Inflammatory macrophage treated with lipopolysaccharide for 4 hours (primary cell): ENCODE measurements around the gene AP1S1.
"Not testable (repeated sequence)": the region's sequence is repeated elsewhere in the genome, so short reads cannot be mapped to it uniquely, and the experiment has no call there.

ENCODE experiments used
- DNase-seq: peaks from one replicate; pipeline ENCODE4 v3.0.0-alpha.2; 2020

AP1S1 gene

DNA sequence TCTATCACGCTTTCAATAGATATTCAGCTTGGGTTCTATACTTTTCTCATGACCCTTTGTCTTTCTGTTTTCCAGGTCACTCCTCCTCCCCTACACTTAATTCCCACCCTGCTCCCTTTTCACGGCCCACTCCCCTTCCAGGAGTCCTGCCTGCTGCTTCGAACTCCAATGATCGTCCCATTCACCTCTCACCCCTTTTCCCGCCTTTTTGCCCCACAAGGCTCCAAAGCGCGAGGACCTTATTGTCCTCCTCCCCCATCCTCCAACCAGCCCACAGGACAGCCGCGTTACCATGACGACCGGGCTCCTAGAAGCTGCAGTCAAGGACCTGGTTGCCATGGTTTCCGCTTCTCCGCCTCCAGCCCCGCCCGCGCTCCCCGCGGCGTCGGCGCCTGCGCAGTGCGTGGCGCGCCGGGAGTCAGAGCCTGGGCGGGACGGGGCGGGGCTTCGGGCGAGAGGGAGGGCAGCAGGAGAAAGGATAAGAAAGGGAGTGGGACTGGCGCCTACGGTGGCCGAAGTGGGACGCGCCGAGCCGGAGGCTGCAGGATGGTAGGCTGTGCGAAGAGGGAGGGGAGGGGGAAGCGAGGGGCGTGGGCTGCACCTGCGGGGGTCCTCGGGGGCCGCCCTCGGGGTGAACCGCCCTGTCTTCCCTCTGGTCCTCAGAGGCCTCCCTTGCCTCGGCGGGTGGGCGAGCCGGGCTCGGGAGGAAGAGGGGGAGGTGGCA lies at the start of gene AP1S1:
AP1S1 (plus strand) TSS at position 508 of the 724 bp plus-strand sequence; CDS start at position 547, 39 bp downstream.
- DNase-seq = peak; percentile 90

DNA sequence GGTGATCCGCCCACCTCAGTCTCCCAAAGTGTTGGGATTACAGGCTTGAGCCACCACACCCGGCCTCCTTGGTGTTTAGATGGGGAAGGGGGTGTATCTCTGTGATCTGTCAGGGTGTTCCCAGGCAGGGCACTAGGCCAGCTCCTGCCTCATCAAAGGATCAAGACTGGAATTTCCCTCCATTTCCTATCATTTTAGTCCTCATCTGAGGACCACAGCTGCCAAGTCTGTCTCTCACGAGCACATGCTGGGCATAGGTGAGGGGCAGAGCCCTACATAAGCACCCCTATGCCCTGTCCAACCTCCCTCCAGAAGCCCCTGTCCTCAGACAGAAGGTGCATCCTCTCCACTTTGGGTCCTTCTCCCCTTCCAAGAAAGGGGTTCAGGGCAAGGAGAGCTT lies 49.5 kb upstream of the AP1S1 start:
- no peak for DNase-seq

DNA sequence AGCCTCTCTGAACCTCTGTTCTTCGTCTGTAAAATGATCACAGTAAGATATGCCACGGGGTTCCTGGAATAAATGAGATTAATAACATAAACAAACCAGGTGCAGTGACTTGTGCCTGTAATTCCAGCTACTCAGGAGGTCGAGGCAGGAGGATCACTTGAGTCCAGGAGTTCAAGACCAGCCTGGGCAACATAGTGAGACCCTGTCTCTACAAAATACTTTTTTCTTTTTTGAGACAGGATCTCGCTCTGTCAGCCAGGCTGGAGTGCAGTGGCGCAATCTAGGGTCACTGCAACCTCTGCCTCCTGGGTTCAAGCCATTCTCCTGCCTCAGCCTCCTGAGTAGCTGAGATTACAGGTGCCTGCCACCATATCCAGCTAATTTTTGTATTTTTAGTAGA lies 49.0 kb upstream of the AP1S1 start:
- DNase-seq = not testable (repeated sequence)

DNA sequence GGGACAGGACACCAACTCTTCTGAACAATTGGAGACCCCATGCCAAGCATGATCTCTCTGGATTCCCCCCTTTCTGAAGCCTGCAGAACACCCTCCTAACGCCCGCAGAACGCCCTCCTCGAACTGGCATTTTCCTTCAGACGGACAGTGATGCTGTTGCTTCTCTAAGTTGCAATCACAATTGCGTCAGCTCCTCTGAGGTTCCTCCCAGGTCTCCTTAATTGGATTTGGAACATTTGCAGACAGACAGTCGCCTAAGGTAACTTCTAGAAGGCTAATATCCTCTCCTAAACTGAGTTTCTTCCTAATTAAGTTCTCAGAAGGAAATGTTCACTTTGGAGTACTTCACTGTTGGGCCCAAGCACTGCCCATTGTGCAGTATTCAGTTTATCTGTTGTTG lies 47.9 kb upstream of the AP1S1 start:
- DNase-seq = peak; percentile 57

- peak; percentile 87 for DNase-seq
Observed at GRCh38 chr7:101108330-101108857, 45.9 kb upstream of the AP1S1 start.

DNA sequence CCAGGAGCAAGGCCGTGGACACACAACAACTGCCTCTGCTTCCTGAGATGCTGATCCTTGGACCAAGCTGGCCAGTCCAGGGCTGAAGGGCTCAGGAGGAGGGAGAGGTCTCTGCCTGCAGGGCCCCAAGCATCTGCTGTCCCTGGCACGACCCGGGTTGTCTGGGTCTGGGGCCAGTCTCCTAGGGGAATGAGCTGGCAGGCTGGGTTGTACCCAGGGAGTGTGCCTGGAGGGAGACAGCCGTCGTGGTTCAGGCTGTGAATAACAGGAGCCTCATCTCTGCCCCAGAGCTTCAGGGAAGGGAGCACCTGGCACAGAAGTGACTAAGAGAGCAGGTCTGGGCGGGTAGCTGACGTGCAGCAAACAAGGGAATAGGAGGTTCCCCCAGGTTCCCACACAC lies 45.3 kb upstream of the AP1S1 start:
- no peak for DNase-seq

DNA sequence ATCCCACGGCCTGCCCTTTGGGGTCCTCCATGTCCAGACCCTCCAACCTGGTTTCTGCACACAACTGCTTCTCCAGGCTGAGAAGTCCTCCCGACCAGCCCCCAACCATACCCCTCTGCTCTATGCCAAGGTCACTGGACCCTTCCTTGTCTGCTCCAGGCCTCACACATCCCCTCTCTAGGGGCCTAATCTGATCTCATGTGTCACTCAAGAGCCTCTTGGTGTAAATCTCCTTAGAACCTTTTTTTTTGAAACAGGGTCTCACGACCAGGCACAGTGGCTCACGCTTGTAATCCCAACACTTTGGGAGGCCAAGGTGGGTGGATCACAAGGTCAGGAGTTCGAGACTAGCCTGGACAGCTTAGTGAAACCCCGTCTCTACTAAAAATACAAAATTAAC lies 44.9 kb upstream of the AP1S1 start:
- no peak for DNase-seq

DNA sequence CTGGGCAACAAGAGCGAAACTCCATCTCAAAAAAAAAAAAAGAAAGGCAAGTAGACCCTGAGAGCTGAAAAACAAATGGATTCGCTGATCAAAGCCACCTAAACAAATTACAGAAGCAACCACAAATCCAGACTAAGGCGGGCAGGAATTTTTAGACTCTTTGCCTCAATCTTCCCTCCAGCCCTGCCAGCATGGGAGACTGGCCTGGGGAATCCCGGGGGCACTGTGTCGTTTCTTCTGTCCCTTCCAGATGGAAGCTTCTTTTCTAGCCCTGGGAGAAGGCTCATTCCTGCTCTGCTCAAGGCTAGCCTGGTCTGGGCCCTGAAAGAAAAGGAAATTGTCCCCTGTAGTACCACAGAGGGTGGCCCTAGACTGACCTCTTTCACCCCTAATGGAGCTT lies 43.0 kb upstream of the AP1S1 start:
- no peak for DNase-seq

GRCh38 chr7:101112233-101112632 lies 42.0 kb upstream of the AP1S1 start:
- DNase-seq = no peak

DNA sequence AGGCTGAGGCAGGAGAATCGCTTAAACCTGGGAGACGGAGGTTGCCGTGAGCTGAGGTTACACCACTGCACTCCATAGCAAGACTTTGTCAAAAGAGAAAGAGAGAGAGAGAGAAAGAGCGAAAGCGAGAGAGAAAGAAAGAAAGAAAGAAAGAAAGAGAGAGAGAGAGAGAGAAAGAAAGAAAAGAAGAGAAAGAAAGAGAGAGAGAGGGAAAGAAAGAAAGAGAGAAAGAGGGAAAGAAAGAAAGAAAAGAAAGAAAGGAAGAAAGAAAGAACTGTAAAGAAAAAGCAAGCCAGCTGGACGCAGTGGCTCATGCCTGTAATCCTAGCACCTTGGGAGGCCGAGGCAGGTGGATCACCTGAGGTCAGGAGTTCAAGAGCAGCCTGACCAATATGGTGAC lies 41.1 kb upstream of the AP1S1 start:
- not testable (repeated sequence) for DNase-seq

DNA sequence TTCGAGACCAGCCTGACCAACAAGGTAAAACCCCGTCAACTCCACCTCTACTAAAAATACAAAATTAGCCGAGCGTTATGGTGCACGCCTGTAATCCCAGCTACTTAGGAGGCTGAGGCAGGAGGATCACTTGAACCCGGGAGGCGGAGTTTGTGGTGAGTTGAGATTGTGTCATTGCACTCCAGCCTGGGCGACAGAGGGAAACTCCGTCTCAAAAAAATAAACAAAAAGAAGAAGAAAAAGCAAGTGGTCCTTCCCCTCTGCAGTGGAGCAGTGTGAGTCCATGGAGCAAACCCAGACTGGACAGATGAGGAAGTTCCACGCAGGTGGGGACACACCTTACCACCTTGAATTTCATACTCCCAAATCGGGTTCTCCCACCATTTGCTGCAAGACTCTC lies 40.4 kb upstream of the AP1S1 start:
- DNase-seq = peak; percentile 41

- no peak for DNase-seq
Observed at GRCh38 chr7:101114492-101114891, 39.8 kb upstream of the AP1S1 start.

DNA sequence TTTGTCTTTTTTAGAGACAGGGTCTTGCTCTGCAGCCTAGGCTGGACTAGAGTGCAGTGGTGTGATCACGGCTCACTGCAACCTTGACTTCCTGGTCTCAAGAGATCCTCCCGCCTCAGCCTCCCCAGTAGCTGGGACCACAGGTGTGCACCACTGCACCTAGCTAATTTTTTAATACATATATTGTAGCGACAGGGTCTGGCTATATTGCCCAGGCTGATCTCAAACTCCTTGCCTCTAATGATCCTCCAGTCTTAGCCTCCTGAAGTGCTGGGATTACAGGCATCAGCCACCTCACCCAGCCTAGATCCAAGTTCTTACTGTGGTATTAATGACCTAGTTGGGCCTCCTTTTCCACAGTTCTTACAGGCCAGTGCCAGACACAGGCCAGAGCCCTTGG lies 39.1 kb upstream of the AP1S1 start:
- no peak for DNase-seq

DNA sequence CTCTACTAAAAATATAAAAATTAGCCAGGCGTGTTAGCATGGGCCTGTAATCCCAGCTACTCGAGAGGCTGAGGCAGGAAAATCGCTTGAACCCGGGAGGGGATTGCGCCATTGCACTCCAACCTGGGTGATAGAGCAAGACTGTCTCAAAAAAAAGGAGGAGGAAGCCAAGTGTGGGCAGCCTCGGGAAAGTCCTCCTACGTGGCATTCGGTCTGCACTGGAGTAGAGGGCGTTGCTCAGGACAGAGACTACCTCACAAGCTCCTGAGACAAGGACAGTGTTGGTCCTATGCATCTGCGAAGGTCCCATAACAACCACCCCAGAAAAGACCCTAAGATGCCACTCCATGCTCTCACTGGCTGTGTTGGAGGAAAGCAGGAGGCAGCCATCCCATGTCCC lies 37.4 kb upstream of the AP1S1 start:
- DNase-seq = no peak

GRCh38 chr7:101118856-101119255 lies 35.4 kb upstream of the AP1S1 start:
- no peak for DNase-seq

- no peak for DNase-seq
Observed at GRCh38 chr7:101119876-101120275, 34.4 kb upstream of the AP1S1 start.

DNA sequence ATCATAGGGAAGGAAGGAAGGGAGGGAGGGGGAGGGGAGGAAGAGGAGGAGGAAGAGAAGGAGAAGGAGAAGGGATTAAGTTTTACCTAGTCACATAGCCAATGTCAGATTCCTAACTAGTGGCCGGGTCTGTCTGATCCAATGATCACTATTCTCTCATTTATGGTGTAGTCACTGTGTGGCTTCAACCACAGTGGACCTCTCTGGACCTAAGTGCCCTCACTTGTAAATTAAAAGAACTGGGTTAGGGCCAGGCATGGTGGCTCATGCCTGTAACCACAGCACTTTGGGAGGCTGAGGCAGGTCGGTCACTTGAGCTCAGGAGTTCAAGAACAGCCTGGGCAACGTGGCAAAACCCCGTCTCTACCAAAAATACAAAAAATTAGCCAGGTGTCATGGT lies 34.0 kb upstream of the AP1S1 start:
- DNase-seq = no peak

DNA sequence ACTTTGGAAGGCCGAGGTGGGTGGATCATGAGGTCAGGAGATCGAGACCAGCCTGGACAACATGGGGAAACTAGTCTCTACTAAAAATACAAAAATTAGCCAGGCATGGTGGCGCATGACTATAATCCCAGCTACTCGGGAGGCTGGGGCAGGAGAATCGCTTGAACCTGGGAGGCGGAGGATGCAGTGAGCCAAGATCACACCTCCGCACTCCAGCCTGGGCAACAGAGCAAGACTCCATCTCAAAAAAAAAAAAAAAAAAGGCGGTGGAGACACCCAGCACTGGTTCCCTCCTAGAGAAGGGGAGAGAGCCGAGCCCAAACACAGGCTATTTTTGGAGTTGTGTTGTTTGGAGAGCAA lies 32.7 kb upstream of the AP1S1 start:
- DNase-seq = not testable (repeated sequence)

- peak; percentile 81 for DNase-seq
Observed at GRCh38 chr7:101121991-101122932, 32.0 kb upstream of the AP1S1 start.

DNA sequence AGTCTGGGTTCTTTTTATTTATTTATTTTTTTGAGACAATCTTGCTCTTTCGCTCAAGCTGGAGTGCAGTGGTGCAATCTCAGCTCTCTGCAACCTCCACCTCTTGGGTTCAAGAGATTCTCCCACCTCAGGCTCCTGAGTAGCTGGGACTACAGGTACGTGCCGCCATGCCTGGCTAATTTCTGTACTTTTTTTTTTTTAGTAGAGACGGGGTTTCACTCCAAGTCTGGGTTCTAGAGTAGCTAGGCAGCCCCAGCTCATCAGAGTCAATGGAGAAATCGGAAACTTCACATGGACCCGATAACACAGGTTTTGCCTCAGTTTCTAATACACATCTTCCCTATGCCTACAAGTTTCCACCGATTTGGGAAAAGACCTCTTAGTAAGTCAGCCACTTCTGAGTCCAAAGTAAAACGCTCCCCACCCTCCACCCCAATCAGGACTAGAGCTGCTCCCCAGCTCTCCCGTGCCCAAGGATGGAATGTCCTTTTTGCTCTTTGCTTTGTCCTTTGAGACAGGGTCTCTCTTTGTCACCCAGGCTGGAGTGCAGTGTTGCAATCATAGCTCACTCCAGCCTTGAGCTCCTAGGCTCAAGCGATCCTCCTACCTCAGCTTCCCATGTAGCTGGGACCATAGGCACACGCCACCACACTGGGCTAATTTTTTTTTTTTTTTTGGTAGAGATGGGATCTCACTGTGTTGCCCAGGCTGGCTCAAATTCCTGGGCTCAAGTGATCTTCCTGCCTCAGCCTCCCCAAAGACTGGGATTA lies 31.2 kb upstream of the AP1S1 start:
- no peak for DNase-seq

DNA sequence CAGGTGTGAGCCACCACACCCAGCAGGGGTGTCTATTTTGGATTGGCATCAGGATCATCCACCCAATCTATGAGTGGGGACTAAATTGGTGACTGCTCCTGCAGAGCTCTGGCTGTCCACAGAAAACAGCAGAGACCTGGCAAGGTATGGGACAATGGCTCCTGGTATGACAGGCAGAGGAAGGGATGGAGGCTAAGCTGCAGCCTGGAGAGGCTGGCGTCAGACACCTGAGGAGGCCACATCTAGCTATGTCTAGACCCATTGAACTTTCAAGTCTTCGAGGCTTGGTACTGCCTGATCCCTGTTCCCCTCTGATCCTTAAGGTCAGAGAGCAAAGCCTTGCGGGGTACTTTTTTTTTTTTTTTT lies 30.6 kb upstream of the AP1S1 start:
- DNase-seq = no peak

DNA sequence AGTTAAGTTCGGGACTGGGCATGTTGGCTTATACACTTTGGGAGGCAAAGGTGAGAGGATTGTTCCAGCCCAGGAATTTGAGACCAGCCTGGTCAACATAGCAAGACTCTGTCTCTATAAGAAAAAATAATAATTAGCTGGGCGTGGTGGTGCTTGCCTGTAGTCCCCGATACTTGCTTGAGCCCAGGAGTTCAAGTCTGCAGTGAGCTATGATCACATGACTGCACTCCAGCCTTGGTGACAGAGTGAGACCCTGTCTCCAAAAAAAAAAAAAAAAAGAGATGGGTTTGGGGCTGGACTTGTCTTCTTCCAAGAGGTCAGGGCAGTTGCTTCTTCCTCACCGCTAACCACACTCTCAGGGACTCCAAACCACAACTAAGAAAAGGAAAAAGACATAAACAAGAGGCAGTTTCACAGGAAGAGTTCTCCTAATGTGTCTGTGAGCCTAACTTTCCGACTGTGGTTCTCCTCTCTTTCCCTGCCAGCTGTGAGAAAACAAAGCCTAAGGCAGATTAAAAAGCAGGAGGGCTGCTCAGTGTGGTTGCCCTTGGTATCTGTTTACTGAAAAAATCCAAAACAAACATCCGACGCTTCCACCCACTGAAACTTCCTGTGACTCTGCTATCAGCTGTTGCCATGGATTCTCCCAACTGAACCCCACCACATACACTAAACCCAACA lies 29.8 kb upstream of the AP1S1 start:
- peak; percentile 37 for DNase-seq
